Progenitor cell of endocrine pancreas (in vitro differentiated cells): ENCODE results near the gene ARHGEF11. TPM values are rescaled to one million over a fixed set of nuclear protein-coding genes. Genes with fewer than 3 reads are reported as not detected.

Experiments used
- DNase-seq: peaks from one replicate; pipeline ENCODE4 v3.0.0; 2021; ENCODE audit warnings: low spot score; ENCODE audit not compliant: unreplicated experiment
- H3K27ac Mint-ChIP-seq: 2 replicates; pipeline ENCODE4 v1.8.0; 2021; ENCODE audit warnings: mild to moderate bottlenecking, moderate library complexity, mixed read lengths
- H3K27me3 Mint-ChIP-seq: 2 replicates; pipeline ENCODE4 v1.8.0; 2021; ENCODE audit warnings: mixed read lengths
- H3K36me3 Mint-ChIP-seq: 2 replicates; pipeline ENCODE4 v1.8.0; 2022; ENCODE audit warnings: mixed read lengths; ENCODE audit not compliant: insufficient read depth
- H3K4me1 Mint-ChIP-seq: 2 replicates; pipeline ENCODE4 v1.8.0; 2021; ENCODE audit warnings: low read depth, mixed read lengths
- H3K4me3 Mint-ChIP-seq: 2 replicates; pipeline ENCODE4 v1.8.0; 2021; ENCODE audit warnings: low read depth, mild to moderate bottlenecking, moderate library complexity, mixed read lengths
- H3K9me3 Mint-ChIP-seq: 2 replicates; pipeline ENCODE4 v1.8.0; 2021; ENCODE audit warnings: low read depth, mixed read lengths
- CTCF ChIP-seq: fragments of 200-600 bp; sonication (generic); IDR thresholded peaks from one replicate; pipeline ENCODE4 v1.5.0; 2021; ENCODE audit warnings: antibody characterized with exemption, mild to moderate bottlenecking; ENCODE audit not compliant: unreplicated experiment
- microRNA-seq: library from miRNA; unstranded; fragments of <30 nt; microRNA quantifications from one replicate; pipeline ENCODE4 v1.1.0, GENCODE V29; 2020; ENCODE audit warnings: borderline number of aligned reads; ENCODE audit not compliant: unreplicated experiment
- total RNA-seq: library from RNA; stranded (reverse); gene quantifications from 2 replicates; pipeline ENCODE4 v1.2.1, GENCODE V29; 2021

ARHGEF11 gene
- total RNA-seq, 1 donor from 2014 or later, result 56.7 TPM

GRCh38 chr1:156886583-156887281, 158.8 kb downstream of the ARHGEF11 start:
- H3K4me3 Mint-ChIP-seq, result no peak overlapping the region

GRCh38 chr1:156885880-156886355, 159.6 kb downstream of the ARHGEF11 start:
- no peak overlapping the region for H3K27ac Mint-ChIP-seq

More at GRCh38 chr1:156886583-156887281, 158.8 kb downstream of the ARHGEF11 start:
- Mint-ChIP-seq H3K27me3 (peaks cover 79% of the 10 kb centered on the region), H3K4me1 (no peaks in the 10 kb centered on the region), H3K36me3 (no peaks in the 10 kb centered on the region), H3K9me3 (no peaks in the 10 kb centered on the region), H3K27ac (no peak overlapping the region)
- no peak for DNase-seq
- no peak for TF ChIP-seq CTCF

GRCh38 chr1:156885314-156885713, 160.2 kb downstream of the ARHGEF11 start:
- Mint-ChIP-seq H3K4me3 (no peak overlapping the region), H3K9me3 (no peaks in the 10 kb centered on the region), H3K27ac (no peak overlapping the region), H3K4me1 (no peaks in the 10 kb centered on the region), H3K36me3 (no peaks in the 10 kb centered on the region), H3K27me3 (peaks cover 74% of the 10 kb centered on the region)
- no peak for TF ChIP-seq CTCF
- no peak for DNase-seq

More at GRCh38 chr1:156885880-156886355, 159.6 kb downstream of the ARHGEF11 start:
- TF ChIP-seq CTCF, result no peak
- H3K36me3 Mint-ChIP-seq, result no peaks in the 10 kb centered on the region
- H3K4me1 Mint-ChIP-seq, result no peaks in the 10 kb centered on the region
- no peak for DNase-seq
- H3K9me3 Mint-ChIP-seq, result no peaks in the 10 kb centered on the region
- H3K27me3 Mint-ChIP-seq, result peaks cover 76% of the 10 kb centered on the region
- H3K4me3 Mint-ChIP-seq, result no peak overlapping the region

Small RNA genes within 50 kb of the gene (microRNA-seq; reads per million reads assigned to microRNA genes)
- gene MIR765, result 6.6 reads per million, percentile 6 among the genes with 10 or more reads in this experiment

Other genes starting within 250 kb of the ARHGEF11 start
- gene SH2D2A, start 228.9 kb downstream of the ARHGEF11 start, total RNA-seq, result not detected in 2 replicates
- gene INSRR, start 186.6 kb downstream of the ARHGEF11 start, total RNA-seq, result not detected in 2 replicates
- 0.36 TPM in 1 of 2 replicates, not detected in the other for gene NTRK1, start 184.9 kb downstream of the ARHGEF11 start, total RNA-seq
- gene PEAR1, start 152.0 kb downstream of the ARHGEF11 start, total RNA-seq, result 0.20 TPM in 1 of 2 replicates, not detected in the other
- not detected in 2 replicates for gene LRRC71, start 125.1 kb downstream of the ARHGEF11 start, total RNA-seq
- 0.67 and 0.72 TPM in 2 replicates for gene ETV3L, start 54.1 kb upstream of the ARHGEF11 start, total RNA-seq
- gene ETV3, start 92.7 kb upstream of the ARHGEF11 start, total RNA-seq, result 31.8 and 32.5 TPM in 2 replicates